ENCODE data around the gene POLR2F. TPM values are rescaled to one million over a fixed set of nuclear protein-coding genes. Genes with fewer than 3 reads are reported as not detected.

POLR2F gene
- total and polyA plus RNA-seq, 9 of the 15 experiments (the other 6 are each of a cell fraction or from before 2014, with no cell fraction given), result 98.9 to 410 (median 168) TPM

- H2AFZ ChIP-seq (ENCODE audit: low read depth, low read length), result no peak overlapping the region
- no peak for DNase-seq (ENCODE audit: extremely low read depth in 1 of 4, low spot score in 3 of 4)
- H3K79me2 ChIP-seq (ENCODE audit: control insufficient read depth, insufficient read depth, low read length), result no peaks in the 10 kb centered on the region
- no peaks in the 10 kb centered on the region for H3K9me3 ChIP-seq (replicated peaks; ENCODE audit: control insufficient read depth, insufficient read depth, low read depth, low read length)
- H3K27me3 ChIP-seq (ENCODE audit: control insufficient read depth in 2 of 2, insufficient read depth in 2 of 2, low read length in 2 of 2), result no peaks in the 10 kb centered on the region
- H3K4me1 ChIP-seq (replicated peaks in 1 of 2; ENCODE audit: control insufficient read depth in 2 of 2, insufficient read depth in 2 of 2, low read length in 2 of 2), result peaks cover 0 to 13% of the 10 kb centered on the region in 2 experiments; a peak in 2 of 5 replicates
- POLR2A ChIA-PET, result interaction anchor here (0.6 kb wide), 1 partner anchor 158 kb away, joined by 3 read pairs; no protein-coding TSS in a partner anchor
- BruUV-seq (replicated peaks), result no TSS peak
- intact Hi-C loops (cut with micrococcal nuclease), result no loop called here
- H4K20me1 ChIP-seq (replicated peaks; ENCODE audit: control insufficient read depth, insufficient read depth, low read length), result no peaks in the 10 kb centered on the region
- TF ChIP-seq SP2 (IDR thresholded peaks at IDR 0.05; ENCODE audit: extremely low read depth, low read depth, low read length, poor library complexity, severe bottlenecking) (no peak), ZNF274 (IDR thresholded peaks at IDR 0.05; ENCODE audit: borderline replicate concordance, low read depth, low read length) (no peak), ZBTB12 (CRISPR knock-in tag; IDR thresholded peaks at IDR 0.05) (no peak), ETS2 (tag; IDR thresholded peaks at IDR 0.05; ENCODE audit: borderline replicate concordance, poor library complexity, severe bottlenecking) (no peak), GTF3C2 (IDR thresholded peaks at IDR 0.05; ENCODE audit: borderline replicate concordance, extremely low read depth, insufficient read length) (no peak), CREB3L1 (IDR thresholded peaks at IDR 0.05; ENCODE audit: borderline replicate concordance, low read depth) (no peak), DDX20 (tag; IDR thresholded peaks at IDR 0.05; ENCODE audit: low read depth) (no peak), ARID2 (IDR thresholded peaks at IDR 0.05) (no peak), ZNF586 (CRISPR knock-in tag; conservative IDR thresholded peaks at IDR 0.05) (no peak)
- TF ChIP-seq, protein P1, sequence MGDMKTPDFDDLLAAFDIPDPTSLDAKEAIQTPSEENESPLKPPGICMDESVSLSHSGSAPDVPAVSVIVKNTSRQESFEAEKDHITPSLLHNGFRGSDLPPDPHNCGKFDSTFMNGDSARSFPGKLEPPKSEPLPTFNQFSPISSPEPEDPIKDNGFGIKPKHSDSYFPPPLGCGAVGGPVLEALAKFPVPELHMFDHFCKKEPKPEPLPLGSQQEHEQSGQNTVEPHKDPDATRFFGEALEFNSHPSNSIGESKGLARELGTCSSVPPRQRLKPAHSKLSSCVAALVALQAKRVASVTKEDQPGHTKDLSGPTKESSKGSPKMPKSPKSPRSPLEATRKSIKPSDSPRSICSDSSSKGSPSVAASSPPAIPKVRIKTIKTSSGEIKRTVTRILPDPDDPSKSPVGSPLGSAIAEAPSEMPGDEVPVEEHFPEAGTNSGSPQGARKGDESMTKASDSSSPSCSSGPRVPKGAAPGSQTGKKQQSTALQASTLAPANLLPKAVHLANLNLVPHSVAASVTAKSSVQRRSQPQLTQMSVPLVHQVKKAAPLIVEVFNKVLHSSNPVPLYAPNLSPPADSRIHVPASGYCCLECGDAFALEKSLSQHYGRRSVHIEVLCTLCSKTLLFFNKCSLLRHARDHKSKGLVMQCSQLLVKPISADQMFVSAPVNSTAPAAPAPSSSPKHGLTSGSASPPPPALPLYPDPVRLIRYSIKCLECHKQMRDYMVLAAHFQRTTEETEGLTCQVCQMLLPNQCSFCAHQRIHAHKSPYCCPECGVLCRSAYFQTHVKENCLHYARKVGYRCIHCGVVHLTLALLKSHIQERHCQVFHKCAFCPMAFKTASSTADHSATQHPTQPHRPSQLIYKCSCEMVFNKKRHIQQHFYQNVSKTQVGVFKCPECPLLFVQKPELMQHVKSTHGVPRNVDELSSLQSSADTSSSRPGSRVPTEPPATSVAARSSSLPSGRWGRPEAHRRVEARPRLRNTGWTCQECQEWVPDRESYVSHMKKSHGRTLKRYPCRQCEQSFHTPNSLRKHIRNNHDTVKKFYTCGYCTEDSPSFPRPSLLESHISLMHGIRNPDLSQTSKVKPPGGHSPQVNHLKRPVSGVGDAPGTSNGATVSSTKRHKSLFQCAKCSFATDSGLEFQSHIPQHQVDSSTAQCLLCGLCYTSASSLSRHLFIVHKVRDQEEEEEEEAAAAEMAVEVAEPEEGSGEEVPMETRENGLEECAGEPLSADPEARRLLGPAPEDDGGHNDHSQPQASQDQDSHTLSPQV (IDR thresholded peaks at IDR 0.05), result no peak
- no peak overlapping the region for H3K4me3 ChIP-seq
- 92% methylated on average over 3 of the region's 9 CpGs for WGBS (ENCODE audit: insufficient coverage, low coverage, missing lambda C conversion rate)
- in situ Hi-C loops (cut with MboI), result no loop called here
- H3K9ac ChIP-seq (ENCODE audit: insufficient read depth in 1 of 2, low read depth in 2 of 2, low read length in 2 of 2), result no peak overlapping the region
- no peaks in the 10 kb centered on the region for H3K9me1 ChIP-seq (ENCODE audit: control insufficient read depth, insufficient read depth, low read length)
- ATAC-seq, result no peak
- no peak overlapping the region for H3K27ac ChIP-seq (ENCODE audit: extremely low read depth, low read depth, low read length)
- FAIRE-seq, result no peak
- no peaks in the 10 kb centered on the region for H3K36me3 ChIP-seq (ENCODE audit: control insufficient read depth, insufficient read depth, low read length)
- H3K4me2 ChIP-seq (ENCODE audit: insufficient read depth, low read length), result no peak overlapping the region
- CTCF ChIA-PET (ENCODE audit: low intra/inter-chr PET ratio), result no interaction called here
Measured at GRCh38 chr22:37985050-37985585, 31.6 kb downstream of the POLR2F start.
